Smooth muscle cell (in vitro differentiated cells): ENCODE measurements around the gene FANCI. TPM values are rescaled to one million over a fixed set of nuclear protein-coding genes. Genes with fewer than 3 reads are reported as not detected.

Source experiments
- DNase-seq: peaks from one replicate; lab custom pipeline; 2025; ENCODE audit not compliant: unreplicated experiment; lab: John Stamatoyannopoulos, UW
- H2AFZ ChIP-seq: fragments of 200-600 bp; sonication (generic); 2 replicates; pipeline ENCODE4 v1.6.0; 2016; ENCODE audit warnings: antibody characterized with exemption, low read depth, mild to moderate bottlenecking
- H3F3A ChIP-seq: fragments of 200-600 bp; sonication (generic); 2 replicates; pipeline ENCODE4 v1.6.0; 2017; ENCODE audit warnings: antibody characterized with exemption, low read depth
- H3K27ac ChIP-seq: fragments of 200-600 bp; sonication (generic); 2 replicates; pipeline ENCODE4 v1.5.1; 2016; ENCODE audit warnings: low read depth, mild to moderate bottlenecking
- H3K27me3 ChIP-seq: fragments of 200-600 bp; sonication (generic); 2 replicates; pipeline ENCODE4 v1.6.1; 2016; ENCODE audit warnings: low read depth, mild to moderate bottlenecking
- H3K36me3 ChIP-seq: fragments of 200-600 bp; sonication (generic); 2 replicates; pipeline ENCODE4 v1.5.1; 2016; ENCODE audit warnings: low read depth
- H3K4me1 ChIP-seq: fragments of 200-600 bp; sonication (generic); 2 replicates; pipeline ENCODE4 v1.5.1; 2016; ENCODE audit warnings: low read depth
- H3K4me2 ChIP-seq: fragments of 200-600 bp; sonication (generic); 2 replicates; pipeline ENCODE4 v1.6.0; 2016; ENCODE audit warnings: mild to moderate bottlenecking
- H3K4me3 ChIP-seq: fragments of 200-600 bp; sonication (generic); 2 replicates; pipeline ENCODE4 v1.5.1; 2016; ENCODE audit warnings: mild to moderate bottlenecking
- H3K79me2 ChIP-seq: fragments of 200-600 bp; sonication (generic); 2 replicates; pipeline ENCODE4 v1.6.0; 2016; ENCODE audit warnings: low read depth, mild to moderate bottlenecking
- H3K9ac ChIP-seq: fragments of 200-600 bp; sonication (generic); 2 replicates; pipeline ENCODE4 v1.6.0; 2016; ENCODE audit warnings: low read depth
- H3K9me3 ChIP-seq: fragments of 200-600 bp; sonication (generic); replicated peaks from 2 replicates; pipeline ENCODE4 v1.5.1; 2016; ENCODE audit warnings: low read depth
- H4K20me1 ChIP-seq: fragments of 200-600 bp; sonication (generic); 2 replicates; pipeline ENCODE4 v1.6.0; 2016; ENCODE audit warnings: low read depth
- CTCF ChIP-seq: fragments of 200-600 bp; sonication (generic); IDR thresholded peaks from 2 replicates; pipeline ENCODE4 v1.5.1; 2017; ENCODE audit warnings: borderline replicate concordance, mild to moderate bottlenecking, antibody characterized with exemption; ENCODE audit not compliant: insufficient read depth, poor library complexity, severe bottlenecking
- WGBS: methylation state at CpG from one replicate; pipeline ENCODE4 v1.1.7; 2016; ENCODE audit warnings: low lambda C conversion rate; 5-methylcytosine and 5-hydroxymethylcytosine counted together
- polyA plus RNA-seq: library from polyadenylated mRNA; unstranded; fragments of >200 nt; fragmentation: Nextera tagmentation; extraction: Ambion mirVana; gene quantifications from 2 replicates; pipeline ENCODE4 v1.2.1, GENCODE V29; 2016
- total RNA-seq: library from RNA; depleted of rRNA; stranded (reverse); fragments of >200 nt; gene quantifications from 2 replicates; pipeline ENCODE4 v1.2.3, GENCODE V29; 2014

Gene FANCI
- total and polyA plus RNA-seq, 2 experiments from 2014 or later = 7.0 to 13.8 TPM

GRCh38 chr15:89305395-89305794, 61.6 kb downstream of the FANCI start:
- Histone ChIP-seq H3K9me3 (no peaks in the 10 kb centered on the region), H3K79me2 (no peaks in the 10 kb centered on the region), H3K4me1 (no peaks in the 10 kb centered on the region), H3K27ac (no peak overlapping the region), H3K9ac (no peak overlapping the region), H3K36me3 (peaks cover 3% of the 10 kb centered on the region), H3F3A (no peaks in the 10 kb centered on the region), H3K4me2 (no peak overlapping the region), H4K20me1 (no peaks in the 10 kb centered on the region), H3K4me3 (no peak overlapping the region), H2AFZ (no peak overlapping the region), H3K27me3 (no peaks in the 10 kb centered on the region)
- TF ChIP-seq CTCF = no peak
- DNase-seq = no peak
- 89% methylated on average over 3 of the region's 3 CpGs for WGBS

GRCh38 chr15:89307046-89307587, 63.3 kb downstream of the FANCI start:
- H3K4me1 ChIP-seq = no peaks in the 10 kb centered on the region
- no peaks in the 10 kb centered on the region for H3K27me3 ChIP-seq
- H4K20me1 ChIP-seq = no peaks in the 10 kb centered on the region
- no peaks in the 10 kb centered on the region for H3K79me2 ChIP-seq
- H3K9me3 ChIP-seq = no peaks in the 10 kb centered on the region
- no peak overlapping the region for H3K4me3 ChIP-seq
- no peak overlapping the region for H3K4me2 ChIP-seq
- no peak overlapping the region for H2AFZ ChIP-seq
- no peak for DNase-seq
- peak overlapping the region; percentile 52 for H3K27ac ChIP-seq
- no peaks in the 10 kb centered on the region for H3F3A ChIP-seq
- H3K36me3 ChIP-seq = peaks cover 3% of the 10 kb centered on the region
- WGBS = 87% methylated on average over 2 of the region's 2 CpGs
- TF ChIP-seq CTCF = no peak
- no peak overlapping the region for H3K9ac ChIP-seq

- Histone ChIP-seq H3K4me3 (no peak overlapping the region), H2AFZ (no peak overlapping the region), H4K20me1 (no peaks in the 10 kb centered on the region), H3K27ac (no peak overlapping the region), H3K9me3 (no peaks in the 10 kb centered on the region), H3K36me3 (peaks cover 3% of the 10 kb centered on the region), H3K27me3 (no peaks in the 10 kb centered on the region), H3K79me2 (no peaks in the 10 kb centered on the region), H3K4me2 (no peak overlapping the region), H3F3A (no peaks in the 10 kb centered on the region), H3K4me1 (no peaks in the 10 kb centered on the region), H3K9ac (no peak overlapping the region)
- TF ChIP-seq CTCF = no peak
- no peak for DNase-seq
- WGBS = 63% methylated on average over 2 of the region's 2 CpGs
Observed at GRCh38 chr15:89307791-89308190, 64.0 kb downstream of the FANCI start.

- Histone ChIP-seq H3F3A (no peaks in the 10 kb centered on the region), H3K9me3 (no peaks in the 10 kb centered on the region), H3K36me3 (no peaks in the 10 kb centered on the region), H3K27ac (no peak overlapping the region), H3K27me3 (no peaks in the 10 kb centered on the region), H3K79me2 (no peaks in the 10 kb centered on the region), H3K9ac (no peak overlapping the region), H4K20me1 (no peaks in the 10 kb centered on the region), H3K4me3 (no peak overlapping the region), H2AFZ (no peak overlapping the region), H3K4me2 (no peak overlapping the region), H3K4me1 (no peaks in the 10 kb centered on the region)
- DNase-seq = no peak
- no peak for TF ChIP-seq CTCF
- WGBS = 58% methylated on average over 3 of the region's 3 CpGs
Observed at GRCh38 chr15:89308236-89308635, 64.5 kb downstream of the FANCI start.
